ENCODE measurements around the gene ACP4. TPM values are rescaled to one million over a fixed set of nuclear protein-coding genes. Genes with fewer than 3 reads are reported as not detected.

Gene ACP4
- total RNA-seq, 1 donor from 2014 or later = not detected

- TF ChIP-seq CTCF (IDR thresholded peaks at IDR 0.05; ENCODE audit: unreplicated experiment) = no peak
- peak overlapping the region; percentile 29 for H3K4me3 Mint-ChIP-seq
These were observed 30.5 kb downstream of the ACP4 start for GRCh38 chr19:50820549-50821247.

GRCh38 chr19:50821248-50821612 lies 31.0 kb downstream of the ACP4 start:
- Mint-ChIP-seq H3K36me3 (no peaks in the 10 kb centered on the region), H3K4me1 (peaks cover 16% of the 10 kb centered on the region), H3K27ac (no peak overlapping the region), H3K27me3 (ENCODE audit: low read depth) (peaks cover 90% of the 10 kb centered on the region), H3K9me3 (peaks cover 2% of the 10 kb centered on the region), H3K4me3 (no peak overlapping the region)
- DNase-seq (ENCODE audit: low spot score in 2 of 2, unreplicated experiment in 2 of 2) = no peak
- TF ChIP-seq CTCF (IDR thresholded peaks at IDR 0.05; ENCODE audit: unreplicated experiment) = no peak

More at GRCh38 chr19:50820549-50821247, 30.5 kb downstream of the ACP4 start:
- DNase-seq (ENCODE audit: low spot score in 2 of 2, unreplicated experiment in 2 of 2) = no peak
- Mint-ChIP-seq H3K27ac (no peak overlapping the region), H3K36me3 (no peaks in the 10 kb centered on the region), H3K4me1 (peaks cover 16% of the 10 kb centered on the region), H3K9me3 (peaks cover 4% of the 10 kb centered on the region), H3K27me3 (ENCODE audit: low read depth) (peaks cover 92% of the 10 kb centered on the region)

- TF ChIP-seq CTCF (IDR thresholded peaks at IDR 0.05; ENCODE audit: unreplicated experiment) = no peak
- H3K27ac Mint-ChIP-seq = no peak overlapping the region
- H3K27me3 Mint-ChIP-seq (ENCODE audit: low read depth) = peaks cover 89% of the 10 kb centered on the region
- H3K9me3 Mint-ChIP-seq = no peaks in the 10 kb centered on the region
- DNase-seq (ENCODE audit: low spot score in 2 of 2, unreplicated experiment in 2 of 2) = no peak
- H3K4me1 Mint-ChIP-seq = peaks cover 16% of the 10 kb centered on the region
- H3K4me3 Mint-ChIP-seq = no peak overlapping the region
- H3K36me3 Mint-ChIP-seq = no peaks in the 10 kb centered on the region
These were observed 31.4 kb downstream of the ACP4 start for GRCh38 chr19:50821622-50822021.

GRCh38 chr19:50822661-50823208 lies 32.5 kb downstream of the ACP4 start:
- Mint-ChIP-seq H3K9me3 (no peaks in the 10 kb centered on the region), H3K27ac (no peak overlapping the region), H3K36me3 (no peaks in the 10 kb centered on the region), H3K4me1 (peaks cover 16% of the 10 kb centered on the region), H3K27me3 (ENCODE audit: low read depth) (peaks cover 86% of the 10 kb centered on the region), H3K4me3 (no peak overlapping the region)
- DNase-seq (ENCODE audit: low spot score in 2 of 2, unreplicated experiment in 2 of 2) = no peak
- TF ChIP-seq CTCF (IDR thresholded peaks at IDR 0.05; ENCODE audit: unreplicated experiment) = no peak

- Mint-ChIP-seq H3K4me1 (peaks cover 15% of the 10 kb centered on the region), H3K27me3 (ENCODE audit: low read depth) (peaks cover 84% of the 10 kb centered on the region), H3K9me3 (no peaks in the 10 kb centered on the region), H3K36me3 (no peaks in the 10 kb centered on the region), H3K27ac (no peak within 1 kb of the TSS), H3K4me3 (no peak within 1 kb of the TSS)
- DNase-seq (ENCODE audit: low spot score in 2 of 2, unreplicated experiment in 2 of 2) = no peak
- no peak for TF ChIP-seq CTCF (IDR thresholded peaks at IDR 0.05; ENCODE audit: unreplicated experiment)
These were observed 33.3 kb downstream of the ACP4 start, which contains the start of gene KLK1 for GRCh38 chr19:50823389-50824042. KLK1 (minus strand) TSS chr19:50823787; CDS start chr19:50823748, 39 bp downstream.

All from mesothelial cell of epicardium (in vitro differentiated cells).